Effector CD4-positive, alpha-beta T cell (primary cell): ENCODE measurements around the gene ZBTB48.

Source experiments
- DNase-seq: peaks from one replicate; pipeline ENCODE4 v3.0.0-alpha.2; 2020

Gene ZBTB48

GRCh38 chr1:6574025-6574620 is 5.7 kb upstream of the ZBTB48 start:
- DNase-seq, result no peak

DNA sequence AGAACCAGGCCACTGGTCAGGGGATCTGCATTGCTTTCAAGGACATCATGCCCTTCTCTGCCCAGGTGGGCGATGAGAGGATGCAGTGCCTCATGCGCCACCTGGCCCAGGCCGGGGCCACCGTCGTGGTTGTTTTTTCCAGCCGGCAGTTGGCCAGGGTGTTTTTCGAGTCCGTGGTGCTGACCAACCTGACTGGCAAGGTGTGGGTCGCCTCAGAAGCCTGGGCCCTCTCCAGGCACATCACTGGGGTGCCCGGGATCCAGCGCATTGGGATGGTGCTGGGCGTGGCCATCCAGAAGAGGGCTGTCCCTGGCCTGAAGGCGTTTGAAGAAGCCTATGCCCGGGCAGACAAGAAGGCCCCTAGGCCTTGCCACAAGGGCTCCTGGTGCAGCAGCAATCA is 5.0 kb upstream of the ZBTB48 start:
- no peak for DNase-seq

GRCh38 chr1:6577831-6578525 is 1.8 kb upstream of the ZBTB48 start:
- no peak for DNase-seq

DNA sequence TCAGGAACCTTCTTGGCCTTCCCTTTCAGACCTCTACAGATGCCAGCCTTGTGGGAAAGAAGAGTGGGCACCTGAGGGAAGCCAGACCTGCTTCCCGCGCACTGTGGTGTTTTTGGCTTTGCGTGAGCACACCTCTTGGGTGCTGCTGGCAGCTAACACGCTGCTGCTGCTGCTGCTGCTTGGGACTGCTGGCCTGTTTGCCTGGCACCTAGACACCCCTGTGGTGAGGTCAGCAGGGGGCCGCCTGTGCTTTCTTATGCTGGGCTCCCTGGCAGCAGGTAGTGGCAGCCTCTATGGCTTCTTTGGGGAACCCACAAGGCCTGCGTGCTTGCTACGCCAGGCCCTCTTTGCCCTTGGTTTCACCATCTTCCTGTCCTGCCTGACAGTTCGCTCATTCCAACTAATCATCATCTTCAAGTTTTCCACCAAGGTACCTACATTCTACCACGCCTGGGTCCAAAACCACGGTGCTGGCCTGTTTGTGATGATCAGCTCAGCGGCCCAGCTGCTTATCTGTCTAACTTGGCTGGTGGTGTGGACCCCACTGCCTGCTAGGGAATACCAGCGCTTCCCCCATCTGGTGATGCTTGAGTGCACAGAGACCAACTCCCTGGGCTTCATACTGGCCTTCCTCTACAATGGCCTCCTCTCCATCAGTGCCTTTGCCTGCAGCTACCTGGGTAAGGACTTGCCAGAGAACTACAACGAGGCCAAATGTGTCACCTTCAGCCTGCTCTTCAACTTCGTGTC is 995 bp upstream of the ZBTB48 start:
- DNase-seq, result no peak

GRCh38 chr1:6580119-6580592 is 362 bp downstream of the ZBTB48 start:
- no peak for DNase-seq

DNA sequence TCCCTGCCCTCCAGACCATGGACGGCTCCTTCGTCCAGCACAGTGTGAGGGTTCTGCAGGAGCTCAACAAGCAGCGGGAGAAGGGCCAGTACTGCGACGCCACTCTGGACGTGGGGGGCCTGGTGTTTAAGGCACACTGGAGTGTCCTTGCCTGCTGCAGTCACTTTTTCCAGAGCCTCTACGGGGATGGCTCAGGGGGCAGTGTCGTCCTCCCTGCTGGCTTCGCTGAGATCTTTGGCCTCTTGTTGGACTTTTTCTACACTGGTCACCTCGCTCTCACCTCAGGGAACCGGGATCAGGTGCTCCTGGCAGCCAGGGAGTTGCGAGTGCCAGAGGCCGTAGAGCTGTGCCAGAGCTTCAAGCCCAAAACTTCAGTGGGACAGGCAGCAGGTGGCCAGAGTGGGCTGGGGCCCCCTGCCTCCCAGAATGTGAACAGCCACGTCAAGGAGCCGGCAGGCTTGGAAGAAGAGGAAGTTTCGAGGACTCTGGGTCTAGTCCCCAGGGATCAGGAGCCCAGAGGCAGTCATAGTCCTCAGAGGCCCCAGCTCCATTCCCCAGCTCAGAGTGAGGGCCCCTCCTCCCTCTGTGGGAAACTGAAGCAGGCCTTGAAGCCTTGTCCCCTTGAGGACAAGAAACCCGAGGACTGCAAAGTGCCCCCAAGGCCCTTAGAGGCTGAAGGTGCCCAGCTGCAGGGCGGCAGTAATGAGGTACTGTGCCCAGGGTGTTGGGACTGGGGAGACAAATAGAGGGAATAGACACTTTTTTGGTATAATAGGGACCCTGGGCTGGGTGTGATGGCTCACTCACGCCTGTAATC is 1.0 kb downstream of the ZBTB48 start:
- no peak for DNase-seq

DNA sequence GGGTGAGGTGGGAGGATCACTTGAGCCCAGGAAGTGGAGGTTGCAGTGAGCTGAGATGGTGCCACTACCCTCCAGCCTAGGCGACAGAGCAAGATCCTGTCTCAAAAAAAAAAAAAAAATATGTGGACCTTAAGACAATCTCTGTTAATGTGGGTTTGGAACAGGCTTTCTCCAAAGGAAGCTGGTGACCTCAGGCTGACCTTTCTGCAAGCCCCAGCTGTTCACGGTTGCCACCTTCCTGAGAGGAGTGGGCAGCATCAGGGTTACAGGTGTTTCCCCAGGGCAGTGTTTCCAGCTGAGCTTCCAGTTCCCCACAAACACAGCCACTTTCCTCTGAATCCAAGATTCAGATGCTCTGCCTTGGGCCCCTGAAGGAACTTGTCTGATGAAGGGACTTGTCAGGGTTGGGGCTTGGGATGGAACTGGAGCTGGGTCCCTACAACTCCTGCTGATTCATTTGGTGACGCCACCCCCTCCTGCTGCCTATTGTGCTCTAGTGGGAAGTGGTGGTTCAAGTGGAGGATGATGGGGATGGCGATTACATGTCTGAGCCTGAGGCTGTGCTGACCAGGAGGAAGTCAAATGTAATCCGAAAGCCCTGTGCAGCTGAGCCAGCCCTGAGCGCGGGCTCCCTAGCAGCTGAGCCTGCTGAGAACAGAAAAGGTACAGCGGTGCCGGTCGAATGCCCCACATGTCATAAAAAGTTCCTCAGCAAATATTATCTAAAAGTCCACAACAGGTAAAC is 1.9 kb downstream of the ZBTB48 start:
- DNase-seq, result no peak

DNA sequence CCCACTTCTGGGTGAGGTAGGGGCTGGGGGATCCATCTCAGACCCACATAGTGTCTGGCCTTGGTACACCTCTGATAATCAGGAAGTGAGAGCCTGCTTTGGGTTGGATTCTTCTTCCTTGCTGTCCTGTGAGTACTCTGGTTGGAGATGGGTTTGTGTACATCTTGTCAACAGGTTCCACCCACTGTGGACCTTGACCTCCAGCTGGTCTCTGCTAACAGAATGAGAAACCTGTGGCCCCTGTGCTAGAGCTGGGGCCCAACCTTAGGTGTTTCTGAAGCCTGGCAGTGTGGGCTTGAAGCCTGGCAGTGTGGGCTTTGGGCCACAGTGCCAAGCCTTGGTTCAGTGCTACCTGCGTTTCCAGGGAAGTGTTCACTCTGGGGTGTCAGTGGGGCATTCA is 2.6 kb downstream of the ZBTB48 start:
- no peak for DNase-seq

DNA sequence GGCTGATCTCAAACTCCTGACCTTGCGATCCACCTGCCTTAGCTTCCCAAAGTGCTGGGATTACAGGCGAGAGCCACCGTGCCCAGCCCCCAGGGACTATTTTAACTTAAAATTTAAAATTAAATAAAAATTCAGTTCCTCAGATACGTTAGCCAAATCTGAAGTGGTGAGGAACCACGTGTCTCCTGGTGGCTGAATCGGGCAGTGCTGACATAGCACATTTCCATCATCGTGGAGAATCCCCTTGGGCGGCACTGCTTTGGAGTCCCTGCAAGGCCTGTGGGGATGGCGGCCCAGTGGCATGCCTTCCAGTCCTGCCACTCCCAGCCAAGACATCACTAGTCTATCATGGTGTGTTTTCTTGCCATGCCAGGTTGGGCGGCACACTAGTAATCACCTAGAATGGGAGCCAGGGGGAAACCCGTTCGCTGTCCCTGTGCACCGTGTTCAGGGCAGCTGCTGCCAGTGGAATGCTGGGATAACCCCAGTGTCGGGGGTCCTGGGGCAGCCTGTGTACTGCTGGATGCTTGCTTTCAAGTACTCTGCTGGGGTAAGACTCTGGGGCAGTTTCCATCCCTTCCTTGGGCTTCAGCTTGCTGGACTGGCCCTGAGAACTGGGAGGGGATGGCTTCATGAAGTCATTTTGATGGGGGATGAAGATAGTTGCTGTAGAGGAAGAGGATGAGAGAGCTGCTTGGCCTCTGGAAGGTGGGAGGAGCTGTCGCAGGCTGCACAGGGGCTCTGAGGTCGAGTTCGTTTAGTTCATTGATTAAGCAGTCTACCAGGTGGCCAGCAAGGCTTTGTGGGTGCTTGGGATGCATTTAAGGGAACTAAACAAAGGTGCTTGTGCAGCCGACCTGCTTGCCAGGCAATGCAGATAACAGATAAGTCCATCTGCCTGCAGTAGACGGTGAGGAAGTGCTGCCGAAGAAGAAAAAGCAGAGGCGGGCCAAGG is 4.6 kb downstream of the ZBTB48 start:
- DNase-seq, result no peak

- no peak for DNase-seq
Measured at GRCh38 chr1:6585081-6585722, 5.4 kb downstream of the ZBTB48 start.

- no peak for DNase-seq
Measured at GRCh38 chr1:6585841-6586240, 6.0 kb downstream of the ZBTB48 start.

DNA sequence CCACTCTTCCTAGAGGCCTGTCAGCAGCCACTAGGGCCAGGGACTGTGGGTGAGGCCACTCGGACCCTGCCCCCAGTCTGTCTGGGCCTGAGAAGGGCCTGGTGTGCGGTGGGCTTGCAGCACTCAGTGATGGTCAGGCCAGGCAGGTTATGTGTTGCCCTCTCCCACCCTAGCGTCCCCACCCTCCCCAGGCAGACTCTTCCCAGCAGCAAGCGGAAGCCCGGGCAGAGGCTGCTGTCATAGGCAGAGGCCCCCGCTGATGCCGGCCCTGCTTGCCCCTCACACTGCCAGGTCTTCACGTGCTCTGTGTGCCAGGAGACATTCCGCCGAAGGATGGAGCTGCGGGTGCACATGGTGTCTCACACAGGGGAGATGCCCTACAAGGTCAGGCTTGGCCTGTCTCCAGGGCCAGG is 6.6 kb downstream of the ZBTB48 start:
- no peak for DNase-seq

DNA sequence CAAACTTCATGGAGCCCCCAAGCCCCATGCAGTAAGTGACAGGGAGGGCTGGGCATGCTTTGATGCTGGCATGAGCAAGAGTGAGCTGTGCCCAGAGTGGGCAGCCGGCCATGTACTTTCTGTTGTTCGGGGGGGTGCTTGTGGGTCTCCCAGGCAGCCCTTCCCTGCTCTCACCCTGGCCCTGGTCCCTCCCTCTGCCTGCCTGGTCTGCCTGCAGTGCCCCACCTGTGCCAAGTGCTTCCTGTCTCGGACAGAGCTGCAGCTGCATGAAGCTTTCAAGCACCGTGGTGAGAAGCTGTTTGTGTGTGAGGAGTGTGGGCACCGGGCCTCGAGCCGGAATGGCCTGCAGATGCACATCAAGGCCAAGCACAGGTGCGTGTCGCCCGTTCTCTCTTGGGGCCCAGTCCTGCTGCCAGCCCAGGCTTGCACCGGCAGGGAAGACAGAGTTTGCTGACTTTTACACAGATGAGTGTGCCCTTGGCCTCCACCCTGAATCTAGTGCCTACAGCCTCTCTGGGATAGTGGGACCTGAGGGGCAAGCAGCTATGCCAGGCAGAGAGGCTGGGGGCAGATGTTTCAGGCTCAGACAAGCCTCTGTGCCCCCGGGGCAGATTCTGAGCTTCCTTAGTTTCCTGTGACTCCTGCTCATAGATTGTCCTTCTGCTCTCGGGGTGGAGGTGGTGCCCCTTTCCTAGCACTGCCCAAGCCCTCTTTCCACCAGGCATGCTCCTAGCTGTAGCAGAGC is 7.6 kb downstream of the ZBTB48 start:
- DNase-seq, result no peak

DNA sequence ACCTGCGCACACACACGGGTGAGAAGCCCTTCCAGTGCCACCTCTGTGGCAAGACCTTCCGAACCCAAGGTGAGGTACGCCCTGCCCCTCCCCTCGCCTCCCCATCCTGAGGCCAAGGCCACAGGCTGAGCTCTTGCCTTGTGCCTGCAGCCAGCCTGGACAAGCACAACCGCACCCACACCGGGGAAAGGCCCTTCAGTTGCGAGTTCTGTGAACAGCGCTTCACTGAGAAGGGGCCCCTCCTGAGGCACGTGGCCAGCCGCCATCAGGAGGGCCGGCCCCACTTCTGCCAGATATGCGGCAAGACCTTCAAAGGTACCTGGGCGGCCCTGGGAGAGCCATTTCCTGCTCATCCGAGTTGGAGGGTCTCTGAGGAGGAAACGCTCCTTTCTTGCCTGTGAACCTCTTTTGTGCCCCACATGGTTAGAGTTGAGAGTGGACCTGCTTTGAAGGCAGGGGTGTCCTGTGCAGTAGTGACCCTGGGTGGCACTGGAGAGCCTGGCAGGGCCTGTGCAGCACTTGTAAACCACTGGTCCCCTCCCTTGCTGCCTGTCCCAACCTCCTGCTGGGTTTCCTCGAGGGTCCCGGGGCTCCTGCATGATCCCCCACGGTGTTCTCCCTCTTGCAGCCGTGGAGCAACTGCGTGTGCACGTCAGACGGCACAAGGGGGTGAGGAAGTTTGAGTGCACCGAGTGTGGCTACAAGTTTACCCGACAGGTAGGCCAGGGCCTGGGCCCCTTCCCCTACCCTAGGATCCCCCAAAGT is 8.5 kb downstream of the ZBTB48 start:
- no peak for DNase-seq

DNA sequence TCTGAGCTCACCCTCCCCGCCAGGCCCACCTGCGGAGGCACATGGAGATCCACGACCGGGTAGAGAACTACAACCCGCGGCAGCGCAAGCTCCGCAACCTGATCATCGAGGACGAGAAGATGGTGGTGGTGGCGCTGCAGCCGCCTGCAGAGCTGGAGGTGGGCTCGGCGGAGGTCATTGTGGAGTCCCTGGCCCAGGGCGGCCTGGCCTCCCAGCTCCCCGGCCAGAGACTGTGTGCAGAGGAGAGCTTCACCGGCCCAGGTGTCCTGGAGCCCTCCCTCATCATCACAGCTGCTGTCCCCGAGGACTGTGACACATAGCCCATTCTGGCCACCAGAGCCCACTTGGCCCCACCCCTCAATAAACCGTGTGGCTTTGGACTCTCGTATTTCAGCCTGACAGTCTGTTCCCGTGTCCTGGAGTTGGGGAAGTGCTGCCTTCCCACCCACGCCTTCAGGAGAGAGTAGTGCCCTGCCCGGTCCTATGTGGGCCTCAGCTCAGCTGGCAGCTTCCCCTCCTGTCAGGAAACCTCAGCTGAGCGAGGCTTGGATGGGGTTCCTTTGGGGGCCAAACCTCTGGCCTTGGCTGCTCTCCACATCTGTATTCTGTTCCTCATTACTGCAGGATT is 9.2 kb downstream of the ZBTB48 start:
- no peak for DNase-seq

DNA sequence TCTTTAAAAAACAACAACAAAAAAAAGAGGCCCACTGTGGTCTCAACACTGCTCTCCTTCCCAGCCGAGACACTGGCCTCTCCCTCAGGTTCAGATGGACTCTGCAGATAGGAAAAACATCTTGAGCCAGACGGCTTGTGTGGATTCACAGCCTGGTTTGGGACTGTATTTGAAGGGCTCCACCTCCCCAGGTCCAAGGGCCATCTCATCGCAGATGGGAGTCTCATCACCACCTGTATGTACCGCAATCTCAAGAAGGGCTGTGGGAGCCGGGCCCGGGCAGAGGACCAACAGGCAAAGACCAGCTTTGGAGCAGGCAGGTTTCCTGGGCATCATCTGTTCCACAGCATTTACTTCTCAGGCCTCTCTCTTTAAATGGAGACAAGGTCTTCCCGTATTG is 10.3 kb downstream of the ZBTB48 start:
- DNase-seq, result no peak

DNA sequence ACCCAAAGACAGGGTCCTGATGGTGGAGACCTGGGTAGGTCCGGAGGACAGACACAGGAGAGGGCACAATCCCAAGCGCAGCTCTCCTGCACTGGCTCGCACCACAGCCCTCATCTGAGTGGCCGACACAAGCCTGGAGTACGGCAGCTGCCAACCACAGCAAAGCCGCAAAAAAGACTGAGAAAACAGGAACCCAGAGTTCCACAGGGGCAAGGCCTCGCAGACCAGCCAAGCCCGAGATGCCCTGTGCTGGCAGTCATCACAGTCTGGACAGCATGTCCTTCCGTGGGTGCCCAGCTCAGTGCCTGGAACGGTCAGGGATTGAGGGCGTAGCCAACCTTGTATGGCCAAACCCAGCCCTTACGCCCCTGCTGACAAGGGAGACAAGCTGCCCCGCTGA is 11.4 kb downstream of the ZBTB48 start:
- no peak for DNase-seq

DNA sequence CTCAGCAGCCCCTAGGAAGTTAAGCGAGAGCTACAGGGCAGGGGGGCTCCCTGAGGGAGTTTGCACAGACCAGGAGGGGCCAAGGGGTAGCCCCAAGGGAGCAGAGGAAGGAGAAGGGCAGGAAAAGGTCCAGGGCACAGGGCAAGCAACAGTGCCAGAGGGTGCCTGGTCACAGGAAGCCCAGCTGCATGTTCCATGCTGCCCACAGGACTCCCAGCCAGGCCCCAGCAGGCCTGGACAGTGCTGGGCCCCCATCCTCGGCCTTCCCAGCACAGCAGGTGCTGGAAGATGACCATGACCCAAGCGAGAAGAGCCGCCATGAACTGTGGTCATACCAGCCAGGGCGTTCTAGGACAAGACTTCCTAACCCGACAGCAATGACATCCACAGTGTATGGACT is 11.8 kb downstream of the ZBTB48 start:
- DNase-seq, result no peak

GRCh38 chr1:6592441-6592840 is 12.6 kb downstream of the ZBTB48 start:
- no peak for DNase-seq
